Midbrain (tissue), 1 donor: ENCODE results near the gene SLAMF9.
"Not testable (repeated sequence)": the region's sequence is repeated elsewhere in the genome, so short reads cannot be mapped to it uniquely, and the experiment has no call there.

Experiments used
- DNase-seq: peaks from one replicate; lab custom pipeline; 2025; lab: John Stamatoyannopoulos, UW

SLAMF9 gene

DNA sequence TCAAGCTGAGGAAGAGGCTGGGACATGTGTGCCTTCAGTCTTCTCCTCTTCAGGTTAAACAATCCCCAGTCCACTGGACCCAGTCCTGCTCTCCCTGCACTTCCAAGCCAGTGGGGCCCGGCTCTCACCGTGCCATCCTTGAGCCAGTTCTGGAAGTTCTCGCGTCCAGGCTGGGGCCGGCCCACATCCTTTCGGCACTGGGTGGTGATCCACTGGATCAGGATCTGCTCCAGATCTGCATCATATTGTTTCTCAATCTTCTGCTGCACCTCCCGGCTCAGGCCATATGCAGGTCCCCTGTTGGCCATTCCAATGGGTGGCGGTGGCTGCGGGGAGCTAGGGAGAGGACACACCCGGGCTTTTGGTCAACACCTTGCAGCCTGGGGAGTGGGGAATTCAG lies 33.8 kb downstream of the SLAMF9 start:
- DNase-seq, result no peak

DNA sequence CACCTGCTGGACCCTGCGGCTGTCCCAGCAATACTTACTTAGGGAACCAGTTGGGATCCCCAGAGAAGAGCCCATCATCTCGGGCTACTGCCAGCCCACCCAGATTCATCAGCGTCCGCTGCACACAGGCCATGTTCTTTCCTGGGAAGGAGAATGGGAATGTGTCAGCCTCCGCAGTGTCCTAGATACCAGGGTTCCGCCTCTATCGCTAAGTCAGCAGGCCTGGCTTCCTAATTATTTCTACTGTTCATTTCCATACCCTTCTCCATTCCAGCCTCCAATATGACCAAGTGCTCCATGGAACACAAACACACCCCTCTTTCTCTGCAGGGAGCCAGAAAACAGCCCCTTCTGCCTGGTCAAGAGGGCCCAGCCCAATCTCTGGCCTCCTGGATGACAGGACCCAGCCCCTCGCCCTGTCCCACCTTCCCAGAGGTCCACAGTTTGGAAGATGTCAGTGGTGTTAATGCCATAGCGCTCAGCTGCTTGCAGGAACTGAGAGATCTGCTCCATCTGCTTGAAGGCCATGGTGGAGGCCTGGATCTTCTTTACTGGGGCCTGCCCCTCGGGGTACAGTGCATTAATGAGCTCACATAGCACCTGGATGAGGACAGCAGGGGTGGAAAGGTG lies 34.7 kb downstream of the SLAMF9 start:
- no peak for DNase-seq

DNA sequence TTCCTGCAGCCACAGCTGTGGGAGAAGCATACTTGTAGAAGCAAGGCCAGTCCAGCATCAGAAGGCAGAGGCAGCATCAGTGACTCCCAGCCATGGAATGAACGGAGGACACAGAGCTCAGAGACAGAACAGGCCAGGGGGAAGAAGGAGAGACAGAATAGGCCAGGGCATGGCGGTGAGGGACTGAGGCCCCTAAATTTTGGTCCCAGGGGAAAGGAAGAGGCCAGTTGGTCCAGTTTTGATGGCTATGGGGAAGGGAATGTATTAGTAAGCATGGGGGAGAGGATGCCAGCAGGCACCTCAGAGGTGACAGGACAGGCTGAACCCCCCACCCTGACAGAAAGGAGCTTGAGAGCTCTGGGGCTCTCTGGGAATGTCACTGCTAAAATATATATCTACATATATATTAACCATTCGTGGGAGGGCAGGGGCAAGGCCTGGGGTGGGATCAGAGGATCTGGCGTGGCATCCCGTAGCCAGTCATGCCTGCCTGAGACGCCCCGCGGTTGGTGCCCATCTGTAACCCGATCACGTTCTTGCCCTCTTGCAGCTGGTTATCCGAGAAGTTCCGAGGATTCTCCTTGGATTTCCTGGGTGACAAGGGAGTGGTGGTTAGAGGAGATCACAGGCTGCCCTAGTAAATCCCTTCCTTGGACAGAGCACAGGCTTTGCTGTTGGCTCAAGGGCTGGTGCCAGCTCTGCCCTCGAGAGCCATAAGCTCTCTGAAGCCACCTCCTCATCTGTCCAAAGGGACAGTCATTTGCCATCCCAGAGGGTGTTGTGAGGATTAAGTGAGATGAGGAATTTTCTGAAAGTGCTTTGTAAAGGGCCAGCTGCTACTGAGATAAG lies 35.5 kb downstream of the SLAMF9 start:
- DNase-seq, result no peak

DNA sequence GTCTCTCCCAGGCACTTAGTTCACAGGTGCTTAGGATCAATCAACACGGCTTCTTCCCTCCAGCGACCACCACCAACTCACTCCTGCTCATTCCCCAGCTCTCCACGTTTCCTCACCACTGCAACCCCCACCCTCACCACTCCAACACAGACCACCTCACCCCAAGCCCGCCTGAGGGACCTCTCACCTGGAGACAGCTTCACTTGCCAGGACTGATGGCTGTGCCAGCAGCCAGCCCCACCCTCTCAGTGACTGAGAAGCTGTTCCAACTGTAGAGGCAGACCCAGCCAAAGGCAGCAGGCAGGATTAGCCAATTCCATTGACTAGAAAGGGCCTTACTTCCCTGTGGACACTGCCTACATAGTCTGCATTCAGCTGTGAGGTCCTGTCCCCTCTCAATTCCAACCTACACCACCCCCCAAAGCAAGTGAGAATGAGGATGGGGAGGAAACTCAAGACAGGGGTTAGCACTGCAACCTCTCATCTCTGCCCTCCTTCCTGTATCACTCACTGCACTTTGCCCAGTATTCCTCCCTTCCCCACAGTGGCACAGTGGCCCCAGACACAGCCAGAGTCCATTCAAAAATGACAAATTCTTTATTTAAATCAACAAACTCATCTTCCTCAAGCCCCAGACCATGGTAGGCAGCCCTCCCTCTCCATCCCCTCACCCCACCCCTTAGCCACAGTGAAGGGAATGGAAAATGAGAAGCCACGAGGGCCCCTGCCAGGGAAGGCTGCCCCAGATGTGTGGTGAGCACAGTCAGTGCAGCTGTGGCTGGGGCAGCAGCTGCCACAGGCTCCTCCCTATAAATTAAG lies 36.3 kb downstream of the SLAMF9 start:
- DNase-seq, result no peak

DNA sequence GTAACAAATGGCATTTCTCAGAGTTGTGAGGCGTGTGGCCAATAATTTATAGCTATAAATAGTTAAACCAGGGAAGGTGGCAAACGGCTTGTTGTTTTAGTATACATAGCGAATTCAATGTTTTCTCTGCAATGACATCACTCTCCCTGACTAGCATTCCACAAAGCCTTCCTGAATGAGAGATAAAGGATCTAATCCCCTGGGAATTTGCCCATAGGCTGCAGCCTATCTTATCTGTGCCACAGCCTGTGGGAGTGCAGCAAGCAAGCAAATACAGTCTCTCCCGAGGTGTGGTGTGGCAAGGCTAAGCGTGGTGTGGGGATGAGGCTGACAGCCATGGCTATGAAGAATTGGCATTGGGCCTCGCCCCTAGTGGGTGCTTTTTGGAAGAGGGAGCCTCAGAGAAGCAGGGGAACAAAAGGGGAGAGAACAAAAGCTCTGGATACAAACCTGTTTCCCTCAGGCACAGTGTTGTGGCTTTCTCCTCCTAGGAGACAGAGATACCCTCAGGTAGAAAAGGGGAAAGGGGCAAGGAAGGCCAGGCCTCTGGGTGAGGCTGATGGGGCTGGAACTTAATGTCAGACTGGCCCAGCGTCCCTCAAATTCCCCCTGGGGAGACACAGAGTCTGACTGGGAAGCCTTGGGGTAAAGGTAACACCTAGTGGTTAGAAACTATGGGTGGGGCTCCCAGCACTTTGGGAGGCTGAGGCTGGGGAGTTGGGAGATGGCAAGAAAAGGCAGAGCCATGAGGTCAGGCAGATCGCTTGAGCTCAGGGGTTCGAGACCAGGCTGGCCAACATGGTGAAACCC lies 37.6 kb downstream of the SLAMF9 start:
- DNase-seq, result no peak

DNA sequence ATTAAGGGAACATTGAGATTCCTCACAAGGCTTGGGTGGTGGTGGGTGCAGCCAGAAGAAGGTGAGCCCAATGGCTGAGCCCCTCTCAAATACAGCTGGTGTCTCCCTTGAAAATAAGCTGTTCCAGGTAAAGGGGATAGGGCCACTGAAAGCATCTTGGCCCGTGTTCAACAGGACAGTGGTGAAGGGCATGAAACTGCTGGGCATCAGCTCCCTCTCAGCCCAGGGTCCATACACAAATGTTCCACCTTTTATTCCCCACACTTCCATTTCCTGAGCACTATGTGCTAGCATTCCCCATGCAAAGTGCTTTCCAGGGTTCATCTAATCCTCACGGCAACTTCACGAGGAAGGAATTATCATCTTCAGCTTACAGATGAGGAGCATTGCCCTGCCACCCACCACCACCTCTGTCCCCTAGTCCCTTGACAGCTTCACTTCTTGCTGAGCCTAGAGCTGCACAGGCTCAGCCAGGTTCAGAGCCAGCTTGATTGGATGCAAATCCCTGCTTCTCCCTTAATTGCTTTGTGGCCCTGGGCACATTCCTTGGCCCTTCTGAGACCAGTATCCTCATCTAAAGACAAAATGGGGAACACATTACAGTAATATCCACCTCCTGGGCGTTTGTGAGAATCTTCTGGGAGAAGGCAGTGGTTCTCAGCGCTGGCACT lies 38.3 kb downstream of the SLAMF9 start:
- DNase-seq, result no peak

DNA sequence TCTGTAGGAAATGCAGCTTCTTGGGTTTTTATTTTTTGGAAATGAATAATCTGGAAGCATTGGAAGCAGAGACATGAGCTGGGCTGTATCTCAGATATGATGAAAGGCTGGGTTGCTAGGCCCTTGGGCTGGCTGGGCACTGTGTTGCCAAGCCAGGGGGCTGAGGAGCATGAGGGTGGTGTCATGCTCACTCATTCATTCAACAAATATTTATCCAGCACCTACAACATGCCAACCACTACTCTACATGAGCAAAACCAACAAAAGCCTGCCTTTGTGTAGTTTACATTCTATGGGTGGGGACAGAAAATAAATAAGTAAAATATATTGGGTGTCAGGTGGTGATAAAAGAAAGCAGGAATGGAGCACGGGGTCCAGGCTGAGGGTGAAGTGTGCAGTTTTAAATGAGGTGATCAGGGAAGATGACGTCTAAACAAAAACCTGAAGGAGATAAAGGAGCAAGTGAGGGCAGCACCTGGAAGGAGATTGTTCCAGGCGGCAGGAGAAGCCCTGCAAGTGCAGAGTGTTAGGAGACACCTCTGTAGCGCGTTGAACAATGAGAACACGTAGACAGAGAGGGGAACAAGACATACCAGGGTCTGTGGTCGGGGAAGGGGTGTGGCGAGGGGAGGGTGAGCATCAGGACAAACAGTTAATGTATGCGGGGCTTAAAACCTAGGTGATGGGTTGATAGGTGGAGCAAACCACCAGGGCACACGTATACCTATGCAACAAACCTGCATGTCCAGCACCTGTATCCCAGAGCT lies 39.6 kb downstream of the SLAMF9 start:
- DNase-seq, result no peak

DNA sequence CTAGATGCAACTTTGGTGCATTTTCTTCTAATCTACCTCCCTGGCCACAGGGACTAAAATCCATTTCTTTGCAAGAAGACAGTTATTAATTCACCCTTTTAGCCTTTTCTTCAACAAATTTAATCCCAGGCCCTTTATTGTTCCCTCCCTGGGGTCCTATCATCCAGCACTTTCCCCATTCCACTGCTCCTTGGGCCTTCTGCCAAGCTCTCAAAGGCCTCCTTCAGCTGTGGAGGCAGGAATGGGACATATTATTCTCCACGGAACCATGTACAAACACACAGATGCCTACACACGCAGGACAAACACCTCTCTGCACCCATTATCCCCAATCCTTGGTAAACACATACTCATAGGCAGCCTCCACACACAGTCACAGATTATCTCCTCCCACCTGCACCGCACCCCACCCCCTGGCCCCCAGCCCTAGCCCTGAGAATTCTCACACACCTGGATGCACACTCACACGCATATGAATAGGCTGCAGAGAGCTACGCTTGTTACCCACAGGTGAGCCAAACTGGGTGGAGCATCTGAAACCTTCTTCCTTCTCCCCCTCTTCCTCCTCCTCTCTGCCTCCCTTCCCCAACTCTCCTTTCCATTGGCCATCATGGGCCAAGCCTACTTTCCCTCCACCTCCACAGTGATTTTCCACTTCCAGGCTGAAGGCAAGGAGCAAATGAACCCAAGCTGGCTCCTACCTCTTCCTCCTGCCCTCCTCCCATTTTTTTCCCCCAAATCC lies 40.4 kb downstream of the SLAMF9 start:
- DNase-seq, result no peak

DNA sequence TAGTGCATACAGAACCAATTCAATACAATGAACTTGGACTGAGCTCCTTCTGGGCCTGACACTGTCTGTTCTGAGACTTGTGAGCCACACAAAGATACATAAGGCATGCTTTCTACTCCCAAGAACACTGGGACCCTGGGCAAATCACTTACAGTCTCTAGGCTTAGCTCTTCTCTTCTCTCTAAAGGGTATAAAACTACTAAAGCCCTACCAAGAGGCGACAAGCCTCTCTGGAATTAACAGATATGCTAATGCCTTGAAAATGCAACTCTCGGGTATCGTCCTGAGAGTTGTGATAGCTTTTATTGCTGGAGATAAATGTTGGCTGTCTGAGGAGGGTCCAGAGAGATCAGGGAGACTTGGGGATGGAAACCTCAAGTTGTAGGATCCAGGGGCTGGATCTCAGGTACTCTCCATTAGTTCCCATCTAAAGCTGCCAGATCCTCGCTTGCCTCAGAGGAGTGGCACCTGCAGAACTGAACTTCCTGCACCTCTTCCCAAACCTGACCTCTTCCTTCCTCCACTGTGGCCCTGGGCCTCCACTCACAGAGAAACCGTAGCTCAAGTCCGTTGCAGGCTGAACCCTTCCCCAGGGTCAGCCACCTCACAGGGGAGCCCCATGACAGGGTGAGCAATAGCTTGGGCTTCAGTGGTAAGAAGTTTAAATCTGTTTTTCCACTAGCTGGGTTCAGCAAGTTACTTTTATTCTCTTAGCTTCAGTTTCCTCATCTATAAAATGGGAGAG lies 42.5 kb downstream of the SLAMF9 start:
- DNase-seq, result no peak

DNA sequence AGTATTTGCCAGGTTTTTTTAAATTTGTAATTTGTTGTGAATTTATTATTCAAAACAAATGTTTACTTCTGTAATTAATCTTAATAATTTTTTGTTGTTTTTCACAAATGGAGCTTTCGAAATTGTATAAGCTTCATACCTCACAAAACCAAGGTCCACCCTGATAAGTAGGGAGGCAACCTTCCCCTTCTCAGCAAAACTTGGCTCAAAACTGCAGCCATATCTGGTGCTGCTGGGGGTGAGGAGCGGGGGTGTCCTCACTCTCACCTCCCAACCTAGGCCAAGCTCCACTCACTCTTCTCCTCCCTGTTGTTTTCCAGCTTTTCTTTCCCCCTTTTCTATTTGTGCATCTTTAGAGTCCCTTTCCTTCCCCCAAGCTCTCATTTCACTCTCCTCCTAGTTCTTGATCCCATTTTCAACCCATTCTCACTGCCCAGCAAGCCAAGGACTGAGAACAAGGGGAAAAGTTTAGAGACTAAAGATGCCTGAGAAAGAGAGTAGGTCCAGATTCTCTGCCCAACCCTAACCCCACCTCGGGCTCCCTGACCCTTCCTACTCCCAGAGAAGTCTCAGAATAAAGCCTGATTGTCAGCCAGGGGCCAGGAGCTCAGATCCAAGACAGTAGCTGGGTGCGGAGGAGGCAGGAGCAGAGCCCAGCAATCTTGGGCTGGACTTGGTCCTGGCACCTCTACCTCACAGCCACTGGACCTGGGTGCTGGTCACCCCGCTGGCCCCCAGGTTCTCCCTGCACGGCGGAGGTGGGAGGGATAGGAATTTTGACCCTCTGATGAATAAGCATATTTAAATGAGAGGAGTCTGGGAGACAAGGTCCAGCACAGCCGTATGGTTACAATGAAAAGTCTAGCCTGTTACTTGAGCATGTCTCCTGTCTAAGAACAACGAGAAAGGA lies 45.8 kb downstream of the SLAMF9 start:
- no peak for DNase-seq

DNA sequence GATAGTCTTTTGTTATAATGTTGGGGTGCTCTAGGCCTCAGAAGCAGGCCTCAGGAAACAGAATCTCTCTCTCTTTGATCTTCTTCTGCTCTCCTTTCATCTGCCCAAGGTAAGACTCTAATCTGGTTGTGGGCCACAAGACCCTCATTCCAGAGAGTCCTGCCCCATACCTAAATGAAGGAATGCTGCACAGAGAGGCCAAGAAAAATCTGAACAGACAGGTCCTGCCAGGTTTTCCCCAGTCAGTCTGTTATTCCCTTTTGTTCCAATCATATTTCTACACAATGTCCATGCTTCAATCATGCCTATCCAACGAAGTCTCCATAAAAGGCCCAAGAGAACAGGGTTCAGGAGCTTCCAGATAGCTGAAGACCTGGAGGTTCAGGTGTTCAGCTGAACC lies 47.1 kb downstream of the SLAMF9 start:
- DNase-seq, result no peak

DNA sequence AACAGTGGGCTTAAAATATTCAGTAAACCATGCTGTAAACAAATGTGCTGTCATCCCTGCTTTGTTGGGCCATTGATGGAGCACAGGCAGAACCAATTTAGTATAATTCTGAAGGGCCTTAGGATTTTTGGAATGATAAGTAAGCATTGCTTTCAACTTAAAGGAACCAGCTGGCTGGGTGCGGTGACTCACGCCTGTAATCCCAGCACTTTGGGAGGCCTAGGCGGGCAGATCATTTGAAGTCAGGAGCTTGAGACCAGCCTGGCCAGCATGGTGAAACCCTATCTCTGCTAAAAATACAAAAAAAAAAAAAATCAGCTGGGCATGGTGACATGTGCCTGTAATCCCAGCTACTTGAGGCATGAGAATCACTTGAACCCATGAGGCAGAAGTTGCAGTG lies 50.0 kb downstream of the SLAMF9 start:
- DNase-seq, result not testable (repeated sequence)

DNA sequence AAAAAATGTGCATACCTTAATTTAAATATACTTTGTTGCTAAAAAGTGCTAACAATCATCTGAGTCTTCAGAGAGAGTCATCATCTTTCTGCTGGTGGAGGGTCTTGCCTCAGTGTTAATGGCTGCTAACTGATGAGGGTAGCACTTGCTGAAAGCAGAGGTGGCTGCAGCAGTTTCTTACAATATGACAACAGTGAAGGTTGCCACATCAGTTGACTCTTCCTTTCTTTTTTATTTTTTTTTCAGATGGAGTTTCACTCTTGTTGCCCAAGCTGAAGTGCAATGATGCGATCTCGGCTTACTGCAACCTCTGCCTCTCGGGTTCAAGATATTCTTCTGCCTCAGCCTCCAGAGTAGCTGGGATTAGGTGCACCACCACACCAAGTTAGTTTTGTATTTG lies 51.5 kb downstream of the SLAMF9 start:
- no peak for DNase-seq
